PC-3 (cell line): ENCODE data around the gene ANO4. TPM values are rescaled to one million over a fixed set of nuclear protein-coding genes. Genes with fewer than 3 reads are reported as not detected.

Source experiments
- ATAC-seq: fragments of 200-7000 bp; cut with Tn5 transposase; 2 replicates; pipeline ENCODE4 v1.9.1; 2020; ENCODE audit warnings: mild to moderate bottlenecking, moderate library complexity
- Bru-seq: library from RNA; stranded (reverse); fragments of 400-500 nt; gene quantifications from one replicate; lab custom pipeline; 2021; lab: Mats Ljungman, UMichigan
- BruChase-seq, 2 experiments: library from RNA; stranded (reverse); fragments of 400-500 nt; gene quantifications; one replicate each; lab custom pipeline; 2021; lab: Mats Ljungman, UMichigan
- BruUV-seq: library from RNA; stranded (reverse); fragments of 400-500 nt; replicated peaks from 2 replicates; lab custom pipeline; 2021; lab: Mats Ljungman, UMichigan
- CTCF ChIA-PET: fragments of 300-600 bp; sonication (Branson Sonifier 250); formaldehyde crosslinking; loops from one replicate; lab custom pipeline; 2022; ENCODE audit warnings: antibody characterized with exemption; lab: Charles Lee
- POLR2A ChIA-PET: fragments of 300-600 bp; sonication (Branson Sonifier 250); formaldehyde crosslinking; loops from one replicate; lab custom pipeline; 2022; ENCODE audit warnings: antibody characterized with exemption; ENCODE audit not compliant: unreplicated experiment; lab: Charles Lee
- DNase-seq: peaks from one replicate; pipeline ENCODE4 v3.0.0-alpha.2; 2015
- H2AFZ ChIP-seq: fragments of 300-600 bp; sonication (generic); 2 replicates; pipeline ENCODE4 v1.6.0; 2016; ENCODE audit warnings: antibody characterized with exemption, low read length
- H3F3A ChIP-seq: fragments of 300-600 bp; sonication (generic); one replicate; pipeline ENCODE4 v1.6.0; 2017; ENCODE audit warnings: antibody characterized with exemption, low read length, control low read depth, mild to moderate bottlenecking; ENCODE audit not compliant: unreplicated experiment
- H3K27ac ChIP-seq: fragments of 300-600 bp; sonication (generic); 2 replicates; pipeline ENCODE4 v1.5.1; 2016; ENCODE audit warnings: mild to moderate bottlenecking, low read length
- H3K27me3 ChIP-seq: fragments of 300-600 bp; sonication (generic); 2 replicates; pipeline ENCODE4 v1.6.1; 2016; ENCODE audit warnings: low read length, mixed read lengths
- H3K36me3 ChIP-seq: fragments of 300-600 bp; sonication (generic); 2 replicates; pipeline ENCODE4 v1.6.1; 2016; ENCODE audit warnings: low read depth, mixed run types, low read length, mixed read lengths
- H3K4me1 ChIP-seq: fragments of 300-600 bp; sonication (generic); 2 replicates; pipeline ENCODE4 v1.5.1; 2016; ENCODE audit warnings: low read length; ENCODE audit not compliant: insufficient read depth
- H3K4me2 ChIP-seq: fragments of 300-600 bp; sonication (generic); 2 replicates; pipeline ENCODE4 v1.6.0; 2016; ENCODE audit warnings: low read length
- H3K4me3 ChIP-seq: fragments of 300-600 bp; sonication (generic); 2 replicates; pipeline ENCODE4 v1.5.1; 2016; ENCODE audit warnings: mild to moderate bottlenecking, low read length, mixed read lengths
- H3K79me2 ChIP-seq: fragments of 300-600 bp; sonication (generic); 2 replicates; pipeline ENCODE4 v1.6.1; 2017; ENCODE audit warnings: low read length, mixed read lengths
- H3K9ac ChIP-seq: fragments of 300-600 bp; sonication (generic); 2 replicates; pipeline ENCODE4 v1.6.0; 2016; ENCODE audit warnings: mild to moderate bottlenecking, low read length
- H3K9me2 ChIP-seq: fragments of 300-600 bp; sonication (generic); replicated peaks from 2 replicates; pipeline ENCODE4 v1.6.1; 2016; ENCODE audit warnings: mixed run types, low read length, mixed read lengths
- H3K9me3 ChIP-seq: fragments of 300-600 bp; sonication (generic); 2 replicates; pipeline ENCODE4 v1.6.1; 2016; ENCODE audit warnings: low read length, mixed read lengths
- H4K20me1 ChIP-seq: fragments of 300-600 bp; sonication (generic); 2 replicates; pipeline ENCODE4 v1.6.1; 2016; ENCODE audit warnings: low read length, mixed read lengths
- EZH2 ChIP-seq: fragments of 300-600 bp; sonication (generic); IDR thresholded peaks from one replicate; pipeline ENCODE4 v1.6.1; 2017; ENCODE audit warnings: antibody characterized with exemption, mild to moderate bottlenecking, low read length; ENCODE audit not compliant: unreplicated experiment
- EZH2phosphoT487 ChIP-seq: fragments of 300-600 bp; sonication (generic); IDR thresholded peaks from 2 replicates; pipeline ENCODE4 v1.6.1; 2018; ENCODE audit warnings: mild to moderate bottlenecking, antibody characterized with exemption, low read length, borderline replicate concordance
- intact Hi-C: fragments of 100-400 bp; cut with micrococcal nuclease; formaldehyde crosslinking; loops from 2 replicates; pipeline ENCODE4 v1.9.0; 2023
- long read RNA-seq: library from polyadenylated mRNA; unstranded; transcript quantifications from one replicate; pipeline ENCODE4 v2.0.0, GENCODE V29; 2021; ENCODE audit not compliant: unreplicated experiment
- total RNA-seq: library from RNA; depleted of rRNA; stranded (reverse); fragments of >200 nt; gene quantifications from 2 replicates; pipeline ENCODE4 v1.2.3, GENCODE V29; 2014; rRNA removed
- TF ChIP-seq, protein P1 (sequence below): fragments of 300-600 bp; sonication (generic); conservative IDR thresholded peaks from 2 replicates; pipeline ENCODE4 v1.5.1; 2017; ENCODE audit warnings: antibody characterized with exemption, low read depth, mild to moderate bottlenecking, low read length

The ANO4 gene
- not detected in 2 replicates for total RNA-seq
- Bru-seq, nascent RNA, result percentile 2 among the genes with signal in this experiment
- BruChase-seq, experiment 1, labeled RNA remaining after a 6-hour chase, result percentile 3 among the genes with signal in this experiment
- BruChase-seq, experiment 2, labeled RNA remaining after a 2-hour chase, result percentile 5 among the genes with signal in this experiment
- long read RNA-seq, result 0 reads

DNA sequence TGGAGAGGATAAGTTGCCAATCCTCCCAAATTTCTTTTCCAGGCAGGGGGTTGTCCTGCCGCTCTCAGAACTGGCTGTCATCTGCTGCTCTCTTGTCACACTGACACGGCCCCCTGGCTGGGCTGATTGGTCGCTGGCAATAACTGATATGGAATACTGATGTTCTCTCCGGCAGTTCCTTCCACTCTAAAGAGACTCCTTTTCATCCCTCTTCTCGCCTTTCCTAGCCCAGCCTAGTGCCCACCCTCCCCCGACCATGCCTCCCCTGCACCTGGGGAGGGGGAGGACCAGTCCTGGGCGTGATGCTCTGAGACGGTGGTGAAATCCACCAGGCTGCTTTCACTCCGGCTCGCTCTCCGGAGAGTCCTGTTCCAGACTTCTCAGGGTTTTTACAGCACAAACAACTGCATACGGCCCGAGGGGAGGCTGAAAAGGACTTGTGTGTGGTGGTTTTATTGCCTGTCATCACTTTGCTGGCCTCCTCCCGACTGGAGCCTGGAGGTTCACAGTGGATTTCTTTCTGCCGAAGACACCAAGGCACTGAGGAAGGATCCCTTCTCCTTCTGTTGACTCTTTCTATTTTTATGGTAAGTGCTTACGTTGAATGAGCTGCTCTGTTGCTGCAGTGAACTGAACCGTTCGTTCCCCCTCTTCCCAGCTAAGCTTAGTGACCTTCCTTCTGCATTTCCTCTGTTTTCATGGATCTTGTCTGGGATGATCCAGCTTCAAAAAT is at the start of gene ANO4:
Gene ANO4, plus strand, starts transcription at position 336 of the 733 bp plus-strand sequence. CDS start 107,010 bp downstream, outside the sequence.
- H3K27ac ChIP-seq, result no peak within 1 kb of the TSS
- intact Hi-C loops, result no loop called here
- POLR2A ChIA-PET, result no interaction called here
- TF ChIP-seq EZH2phosphoT487 (no peak), EZH2 (no peak)
- TF ChIP-seq, protein P1, sequence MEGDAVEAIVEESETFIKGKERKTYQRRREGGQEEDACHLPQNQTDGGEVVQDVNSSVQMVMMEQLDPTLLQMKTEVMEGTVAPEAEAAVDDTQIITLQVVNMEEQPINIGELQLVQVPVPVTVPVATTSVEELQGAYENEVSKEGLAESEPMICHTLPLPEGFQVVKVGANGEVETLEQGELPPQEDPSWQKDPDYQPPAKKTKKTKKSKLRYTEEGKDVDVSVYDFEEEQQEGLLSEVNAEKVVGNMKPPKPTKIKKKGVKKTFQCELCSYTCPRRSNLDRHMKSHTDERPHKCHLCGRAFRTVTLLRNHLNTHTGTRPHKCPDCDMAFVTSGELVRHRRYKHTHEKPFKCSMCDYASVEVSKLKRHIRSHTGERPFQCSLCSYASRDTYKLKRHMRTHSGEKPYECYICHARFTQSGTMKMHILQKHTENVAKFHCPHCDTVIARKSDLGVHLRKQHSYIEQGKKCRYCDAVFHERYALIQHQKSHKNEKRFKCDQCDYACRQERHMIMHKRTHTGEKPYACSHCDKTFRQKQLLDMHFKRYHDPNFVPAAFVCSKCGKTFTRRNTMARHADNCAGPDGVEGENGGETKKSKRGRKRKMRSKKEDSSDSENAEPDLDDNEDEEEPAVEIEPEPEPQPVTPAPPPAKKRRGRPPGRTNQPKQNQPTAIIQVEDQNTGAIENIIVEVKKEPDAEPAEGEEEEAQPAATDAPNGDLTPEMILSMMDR, result no peak
- peaks cover 58% of the 10 kb centered on the region for H3K27me3 ChIP-seq
- H3K9me2 ChIP-seq, result no peaks in the 10 kb centered on the region
- no peaks in the 10 kb centered on the region for H3K4me1 ChIP-seq
- H2AFZ ChIP-seq, result no peak within 1 kb of the TSS
- no peaks in the 10 kb centered on the region for H3F3A ChIP-seq
- DNase-seq (no peak), ATAC-seq (no peak)
- H3K4me2 ChIP-seq, result no peak within 1 kb of the TSS
- H3K36me3 ChIP-seq, result no peaks in the 10 kb centered on the region
- CTCF ChIA-PET, result no interaction called here
- H3K9ac ChIP-seq, result no peak within 1 kb of the TSS
- H3K4me3 ChIP-seq, result no peak within 1 kb of the TSS
- H3K79me2 ChIP-seq, result no peaks in the 10 kb centered on the region
- no TSS peak for BruUV-seq
- H4K20me1 ChIP-seq, result no peaks in the 10 kb centered on the region
- no peaks in the 10 kb centered on the region for H3K9me3 ChIP-seq

DNA sequence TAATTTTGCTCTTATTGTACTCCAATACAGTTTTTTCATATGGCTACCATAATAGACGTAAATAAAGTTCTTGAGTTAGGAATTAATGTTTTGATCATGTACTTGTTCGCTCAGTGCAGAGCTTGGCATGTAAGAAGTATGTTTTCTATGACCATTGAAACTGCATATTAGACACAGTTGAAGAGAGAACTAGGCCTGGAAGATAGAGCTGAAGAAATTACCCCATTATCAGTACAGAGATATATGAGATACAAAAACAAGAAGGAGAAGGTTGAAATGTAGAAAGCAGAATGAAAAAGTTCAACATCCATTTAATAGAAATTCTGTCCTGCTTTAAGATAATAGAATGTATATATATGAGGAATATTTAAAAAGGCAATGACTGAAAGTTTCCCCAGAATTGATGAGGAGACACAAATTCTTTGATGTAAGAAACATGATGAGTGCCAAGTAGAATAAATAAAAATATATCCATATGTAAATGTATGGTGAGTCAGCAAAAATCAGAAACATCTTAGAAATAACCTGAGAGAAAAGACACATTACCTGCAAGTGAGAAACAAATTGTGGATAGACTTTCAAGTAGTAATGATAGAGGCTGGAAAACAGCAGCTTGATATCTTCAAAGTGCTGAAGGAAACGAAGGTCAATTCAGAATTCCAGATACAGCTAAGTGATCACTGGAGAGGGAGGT is 49.1 kb upstream of the ANO4 start:
- Histone ChIP-seq H4K20me1 (no peaks in the 10 kb centered on the region), H3K4me3 (no peak overlapping the region), H3K9me3 (no peaks in the 10 kb centered on the region), H3K4me1 (no peaks in the 10 kb centered on the region), H3K27me3 (peaks cover 25% of the 10 kb centered on the region; the same call in 1 of the 2 replicates), H3K36me3 (no peaks in the 10 kb centered on the region), H3K79me2 (no peaks in the 10 kb centered on the region), H3K27ac (no peak overlapping the region), H3K4me2 (no peak overlapping the region), H2AFZ (no peak overlapping the region), H3K9me2 (no peaks in the 10 kb centered on the region), H3K9ac (no peak overlapping the region), H3F3A (no peaks in the 10 kb centered on the region)
- DNase-seq (no peak), ATAC-seq (no peak)
- ChIA-PET CTCF (no interaction called here), POLR2A (no interaction called here)
- TF ChIP-seq, protein P1, result no peak
- no peak for TF ChIP-seq EZH2
- TF ChIP-seq EZH2phosphoT487, result no peak
- BruUV-seq, result no TSS peak
- intact Hi-C loops, result no loop called here
